CD4-positive, alpha-beta T cell treated with Interferon alpha-2 for 1 hour (primary cell): Measurements from ENCODE around the gene CIRBP.
"Not testable (repeated sequence)": the region's sequence is repeated elsewhere in the genome, so short reads cannot be mapped to it uniquely, and the experiment has no call there.

Experiments
- DNase-seq, 2 donors: peaks; one replicate each; pipeline ENCODE4 v3.0.0-alpha.2; 2020 to 2022

The CIRBP gene

GRCh38 chr19:1315470-1316166 is 46.5 kb downstream of the CIRBP start:
- peak in 1 of 2 donors; percentile 29 for DNase-seq

- DNase-seq: no peak
These were observed 47.3 kb downstream of the CIRBP start for GRCh38 chr19:1316466-1316865.

- DNase-seq: no peak
These were observed 48.3 kb downstream of the CIRBP start for GRCh38 chr19:1317274-1318003.

GRCh38 chr19:1318678-1319471 is 49.7 kb downstream of the CIRBP start:
- DNase-seq: no peak

- DNase-seq: not testable (repeated sequence)
These were observed 51.1 kb downstream of the CIRBP start for GRCh38 chr19:1320282-1320650.

- no peak for DNase-seq
These were observed 52.4 kb downstream of the CIRBP start for GRCh38 chr19:1321539-1321938.

GRCh38 chr19:1322198-1322981 is 53.3 kb downstream of the CIRBP start:
- DNase-seq: no peak

GRCh38 chr19:1324249-1324805 is 55.2 kb downstream of the CIRBP start:
- DNase-seq: no peak
